Colonic mucosa (tissue), 4 donors: ENCODE results near the gene MYO16. TPM values are rescaled to one million over a fixed set of nuclear protein-coding genes. Genes with fewer than 3 reads are reported as not detected.

Source experiments
- DNase-seq: peaks from one replicate; pipeline ENCODE4 v3.0.0-alpha.2; 2020
- H3K27ac ChIP-seq: fragments of 200-600 bp; one replicate; pipeline ENCODE4 v1.8.0; 2021
- H3K27me3 ChIP-seq: fragments of 200-600 bp; one replicate; pipeline ENCODE4 v1.8.0; 2021
- H3K36me3 ChIP-seq: fragments of 200-600 bp; one replicate; pipeline ENCODE4 v1.8.0; 2021
- H3K4me1 ChIP-seq: fragments of 200-600 bp; one replicate; pipeline ENCODE4 v1.8.0; 2021; ENCODE audit warnings: mild to moderate bottlenecking
- H3K4me3 ChIP-seq: fragments of 200-600 bp; one replicate; pipeline ENCODE4 v1.8.0; 2021
- H3K9ac ChIP-seq, 2 donors: one replicate each; pipeline ENCODE4 v1.7.0; 2013; ENCODE audit warnings: control low read depth in 2 of 2, low read depth in 2 of 2, low read length in 2 of 2
- H3K9me3 ChIP-seq: fragments of 200-600 bp; one replicate; pipeline ENCODE4 v1.8.0; 2021
- intact Hi-C: fragments of 100-400 bp; cut with DNase I; formaldehyde crosslinking; loops from one replicate; pipeline ENCODE4 v1.14.1; 2022
- total RNA-seq, 2 donors: library from RNA; stranded (reverse); fragmentation: NEBNext Ultra II Directional in 1 of 2; extraction: Animal tissue kit (Norgen Biotek cat#: 25700) in 1 of 2; gene quantifications; one replicate each; pipeline ENCODE4 v1.2.1, GENCODE V29; 2021
- TF ChIP-seq, protein P1 (sequence below): fragments of 200-600 bp; IDR thresholded peaks from one replicate; pipeline ENCODE4 v1.8.0; 2022; ENCODE audit warnings: antibody characterized with exemption, mild to moderate bottlenecking
- donor health status: healthy.
- donor health status: DM: no; HTN: no; CAD: no.
- donor health status: DM: no; HTN: no; CAD: no.

The MYO16 gene
- total RNA-seq, 2 donors from 2014 or later = 0.05 TPM; not detected in 1

GRCh38 chr13:108621462-108621861 lies 7.9 kb upstream of the MYO16 start:
- no peak for DNase-seq
- Histone ChIP-seq H3K9me3 (no peaks in the 10 kb centered on the region), H3K27ac (no peak overlapping the region), H3K27me3 (no peaks in the 10 kb centered on the region), H3K4me3 (no peak overlapping the region), H3K36me3 (no peaks in the 10 kb centered on the region), H3K9ac (no peak overlapping the region), H3K4me1 (no peaks in the 10 kb centered on the region)
- TF ChIP-seq, protein P1, sequence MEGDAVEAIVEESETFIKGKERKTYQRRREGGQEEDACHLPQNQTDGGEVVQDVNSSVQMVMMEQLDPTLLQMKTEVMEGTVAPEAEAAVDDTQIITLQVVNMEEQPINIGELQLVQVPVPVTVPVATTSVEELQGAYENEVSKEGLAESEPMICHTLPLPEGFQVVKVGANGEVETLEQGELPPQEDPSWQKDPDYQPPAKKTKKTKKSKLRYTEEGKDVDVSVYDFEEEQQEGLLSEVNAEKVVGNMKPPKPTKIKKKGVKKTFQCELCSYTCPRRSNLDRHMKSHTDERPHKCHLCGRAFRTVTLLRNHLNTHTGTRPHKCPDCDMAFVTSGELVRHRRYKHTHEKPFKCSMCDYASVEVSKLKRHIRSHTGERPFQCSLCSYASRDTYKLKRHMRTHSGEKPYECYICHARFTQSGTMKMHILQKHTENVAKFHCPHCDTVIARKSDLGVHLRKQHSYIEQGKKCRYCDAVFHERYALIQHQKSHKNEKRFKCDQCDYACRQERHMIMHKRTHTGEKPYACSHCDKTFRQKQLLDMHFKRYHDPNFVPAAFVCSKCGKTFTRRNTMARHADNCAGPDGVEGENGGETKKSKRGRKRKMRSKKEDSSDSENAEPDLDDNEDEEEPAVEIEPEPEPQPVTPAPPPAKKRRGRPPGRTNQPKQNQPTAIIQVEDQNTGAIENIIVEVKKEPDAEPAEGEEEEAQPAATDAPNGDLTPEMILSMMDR = no peak
- intact Hi-C loops = no loop called here

DNA sequence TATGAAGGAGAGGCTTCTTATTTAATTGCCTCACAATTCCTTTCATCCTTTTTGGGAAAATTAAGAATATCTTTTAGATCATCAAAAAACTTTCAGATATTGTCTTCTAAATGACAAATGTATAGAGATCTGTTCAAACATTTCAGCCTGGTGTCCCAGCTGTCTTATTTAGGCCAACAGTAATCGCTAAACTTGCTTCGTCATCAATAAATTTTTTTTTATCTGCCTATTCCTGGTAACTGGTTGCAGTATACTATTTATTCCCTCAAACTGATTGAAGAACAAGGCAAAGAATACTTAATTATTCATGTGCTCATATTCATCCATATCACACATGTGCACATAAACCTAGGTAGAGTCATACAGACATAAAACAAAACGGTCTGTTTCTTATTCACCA lies 5.3 kb upstream of the MYO16 start:
- TF ChIP-seq, protein P1 = no peak
- Histone ChIP-seq H3K27me3 (no peaks in the 10 kb centered on the region), H3K9me3 (no peaks in the 10 kb centered on the region), H3K9ac (no peak overlapping the region), H3K27ac (no peak overlapping the region), H3K4me1 (no peaks in the 10 kb centered on the region), H3K36me3 (no peaks in the 10 kb centered on the region), H3K4me3 (no peak overlapping the region)
- DNase-seq = no peak
- intact Hi-C loops = no loop called here

GRCh38 chr13:108624979-108625378 lies 4.4 kb upstream of the MYO16 start:
- intact Hi-C loops = no loop called here
- H3K4me3 ChIP-seq = no peak overlapping the region
- H3K9ac ChIP-seq = no peak overlapping the region
- H3K9me3 ChIP-seq = no peaks in the 10 kb centered on the region
- DNase-seq = no peak
- H3K36me3 ChIP-seq = no peaks in the 10 kb centered on the region
- H3K27ac ChIP-seq = no peak overlapping the region
- H3K27me3 ChIP-seq = no peaks in the 10 kb centered on the region
- TF ChIP-seq, protein P1 = no peak
- no peaks in the 10 kb centered on the region for H3K4me1 ChIP-seq

DNA sequence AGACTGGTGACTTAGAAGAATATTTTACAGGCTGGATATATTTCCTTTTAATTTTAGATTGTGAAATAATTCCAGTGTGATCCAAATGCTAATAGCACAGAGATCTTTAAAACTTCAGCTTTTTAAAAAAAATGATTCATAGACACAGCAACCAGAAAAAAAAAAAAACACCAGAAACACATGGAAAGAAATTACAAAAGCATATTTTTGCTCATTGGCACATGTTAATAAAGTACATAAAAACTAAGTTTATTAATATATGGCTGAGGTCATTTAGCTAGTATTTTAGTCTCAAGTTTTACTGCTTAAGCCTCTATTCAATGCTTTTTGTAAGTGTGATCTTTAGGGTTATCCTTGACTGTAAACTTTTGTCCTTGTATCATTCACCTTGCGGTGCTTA lies 577 bp downstream of the MYO16 start:
- TF ChIP-seq, protein P1 = no peak
- no peaks in the 10 kb centered on the region for H3K36me3 ChIP-seq
- DNase-seq = no peak
- intact Hi-C loops = no loop called here
- no peaks in the 10 kb centered on the region for H3K9me3 ChIP-seq
- no peak overlapping the region for H3K9ac ChIP-seq
- no peaks in the 10 kb centered on the region for H3K4me1 ChIP-seq
- no peak overlapping the region for H3K4me3 ChIP-seq
- H3K27me3 ChIP-seq = no peaks in the 10 kb centered on the region
- no peak overlapping the region for H3K27ac ChIP-seq

GRCh38 chr13:108632649-108633167 lies 3.3 kb downstream of the MYO16 start:
- Histone ChIP-seq H3K27ac (no peak overlapping the region), H3K9ac (no peak overlapping the region), H3K4me1 (no peaks in the 10 kb centered on the region), H3K36me3 (no peaks in the 10 kb centered on the region), H3K9me3 (no peaks in the 10 kb centered on the region), H3K4me3 (no peak overlapping the region), H3K27me3 (no peaks in the 10 kb centered on the region)
- DNase-seq = no peak
- intact Hi-C loops = no loop called here
- TF ChIP-seq, protein P1 = no peak
